Testis (tissue), 2 donors: ENCODE measurements around the gene IBSP.

Experiments
- CTCF ChIP-seq, 3 experiments: fragments of 450-650 bp in 2 of 3; fragments of 200-600 bp in 1 of 3; sonication (generic) in 1 of 3; IDR thresholded peaks; one replicate each; pipeline ENCODE4 v1.5.1; 2016 to 2019; ENCODE audit warnings: antibody characterized with exemption in 3 of 3, mild to moderate bottlenecking in 2 of 3, moderate library complexity in 1 of 3
- POLR2A ChIP-seq: fragments of 450-650 bp; IDR thresholded peaks from one replicate; pipeline ENCODE4 v1.6.1; 2017; ENCODE audit warnings: antibody characterized with exemption, mild to moderate bottlenecking, moderate library complexity

- TF ChIP-seq POLR2A = no peak
- TF ChIP-seq CTCF (IDR thresholded peaks at IDR 0.05) = no peak
Observed at GRCh38 chr4:87853891-87854290, 54.5 kb downstream of the IBSP start.
